Muscle of arm (tissue), 12 donors: Measurements from ENCODE around the gene GRWD1. TPM values are rescaled to one million over a fixed set of nuclear protein-coding genes. Genes with fewer than 3 reads are reported as not detected.
"Not testable (repeated sequence)": the region's sequence is repeated elsewhere in the genome, so short reads cannot be mapped to it uniquely, and the experiment has no call there.

ENCODE experiments used
- DNase-seq: peaks from one replicate; pipeline ENCODE4 v3.0.0-alpha.2; 2013
- polyA plus RNA-seq, 12 donors: library from polyadenylated mRNA; unstranded; fragments of 120-200 nt; gene quantifications; one replicate each; pipeline ENCODE4 v1.2.1, GENCODE V29; 2013; ENCODE audit not compliant: insufficient read length in 12 of 12

GRWD1 gene
- polyA plus RNA-seq, 12 donors: 16.6 to 25.2 (median 20.2) TPM; not detected in 1

GRCh38 chr19:48477067-48477685, 31.4 kb downstream of the GRWD1 start:
- no peak for DNase-seq

- no peak for DNase-seq
These were observed 32.0 kb downstream of the GRWD1 start for GRCh38 chr19:48477698-48478338.

- DNase-seq: no peak
These were observed 32.8 kb downstream of the GRWD1 start for GRCh38 chr19:48478339-48479256.

- DNase-seq: no peak
These were observed 33.9 kb downstream of the GRWD1 start for GRCh38 chr19:48479686-48480085.

- peak; percentile 48 for DNase-seq
These were observed 34.4 kb downstream of the GRWD1 start for GRCh38 chr19:48480183-48480557.

- peak; percentile 45 for DNase-seq
These were observed 35.0 kb downstream of the GRWD1 start for GRCh38 chr19:48480558-48481500.

GRCh38 chr19:48481846-48482639, 36.3 kb downstream of the GRWD1 start:
- no peak for DNase-seq

- DNase-seq: no peak
These were observed 37.5 kb downstream of the GRWD1 start for GRCh38 chr19:48483301-48483700.

- DNase-seq: no peak
These were observed 38.6 kb downstream of the GRWD1 start for GRCh38 chr19:48484247-48484893.

- no peak for DNase-seq
These were observed 39.3 kb downstream of the GRWD1 start for GRCh38 chr19:48484931-48485612.

GRCh38 chr19:48486706-48487105, 40.9 kb downstream of the GRWD1 start:
- not testable (repeated sequence) for DNase-seq

GRCh38 chr19:48487544-48487943, 41.8 kb downstream of the GRWD1 start:
- no peak for DNase-seq

- DNase-seq: no peak
These were observed 42.2 kb downstream of the GRWD1 start for GRCh38 chr19:48487948-48488347.

- not testable (repeated sequence) for DNase-seq
These were observed 42.7 kb downstream of the GRWD1 start for GRCh38 chr19:48488478-48488877.

GRCh38 chr19:48489608-48490216, 43.9 kb downstream of the GRWD1 start:
- DNase-seq: peak; percentile 60

GRCh38 chr19:48490981-48491792, 45.4 kb downstream of the GRWD1 start:
- DNase-seq: no peak

- DNase-seq: no peak
These were observed 46.0 kb downstream of the GRWD1 start for GRCh38 chr19:48491793-48492123.
